GM10266 (cell line): ENCODE measurements around the gene OSTM1.
"Not testable (repeated sequence)": the region's sequence is repeated elsewhere in the genome, so short reads cannot be mapped to it uniquely, and the experiment has no call there.

Experiments
- DNase-seq: peaks from one replicate; pipeline ENCODE4 v3.0.0; 2012; ENCODE audit errors: extremely low spot score
- CTCF ChIP-seq: IDR thresholded peaks from 2 replicates; pipeline ENCODE4 v1.5.1; 2012; ENCODE audit warnings: mild to moderate bottlenecking, low read depth; ENCODE audit not compliant: control insufficient read depth, insufficient read depth; ENCODE audit errors: missing control alignments

Gene OSTM1

DNA sequence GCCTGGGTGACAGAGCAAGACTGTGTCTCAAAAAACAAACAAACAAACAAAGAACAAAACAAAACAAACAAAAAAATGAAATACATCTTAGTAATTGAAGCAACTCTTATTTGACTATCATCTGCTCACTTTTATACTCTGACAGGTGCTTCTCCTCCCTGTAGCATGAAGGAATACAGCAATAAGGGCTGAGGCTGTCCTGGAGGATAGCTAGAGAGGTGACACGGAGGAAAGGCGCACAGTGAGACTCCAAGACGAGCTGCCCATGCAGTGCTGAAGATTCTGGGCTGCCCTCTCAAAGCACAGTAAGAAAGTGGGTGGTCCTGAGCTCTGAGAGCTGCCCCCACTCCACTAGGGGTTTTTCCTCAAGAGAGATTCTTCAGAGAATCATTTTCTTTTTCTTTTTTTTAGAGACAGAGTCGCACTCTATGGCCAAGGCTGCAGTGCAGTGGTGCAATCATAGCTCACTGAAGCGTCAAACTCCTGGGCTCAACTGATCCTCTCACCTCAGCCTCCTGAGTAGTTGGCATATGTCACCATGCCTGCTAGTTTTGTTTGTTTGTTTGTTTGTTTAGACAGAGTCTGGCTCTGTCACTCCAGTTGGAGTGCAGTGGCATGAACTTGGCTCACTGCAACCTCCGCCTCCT lies 50.0 kb downstream of the OSTM1 start:
- no peak for TF ChIP-seq CTCF
- no peak for DNase-seq

DNA sequence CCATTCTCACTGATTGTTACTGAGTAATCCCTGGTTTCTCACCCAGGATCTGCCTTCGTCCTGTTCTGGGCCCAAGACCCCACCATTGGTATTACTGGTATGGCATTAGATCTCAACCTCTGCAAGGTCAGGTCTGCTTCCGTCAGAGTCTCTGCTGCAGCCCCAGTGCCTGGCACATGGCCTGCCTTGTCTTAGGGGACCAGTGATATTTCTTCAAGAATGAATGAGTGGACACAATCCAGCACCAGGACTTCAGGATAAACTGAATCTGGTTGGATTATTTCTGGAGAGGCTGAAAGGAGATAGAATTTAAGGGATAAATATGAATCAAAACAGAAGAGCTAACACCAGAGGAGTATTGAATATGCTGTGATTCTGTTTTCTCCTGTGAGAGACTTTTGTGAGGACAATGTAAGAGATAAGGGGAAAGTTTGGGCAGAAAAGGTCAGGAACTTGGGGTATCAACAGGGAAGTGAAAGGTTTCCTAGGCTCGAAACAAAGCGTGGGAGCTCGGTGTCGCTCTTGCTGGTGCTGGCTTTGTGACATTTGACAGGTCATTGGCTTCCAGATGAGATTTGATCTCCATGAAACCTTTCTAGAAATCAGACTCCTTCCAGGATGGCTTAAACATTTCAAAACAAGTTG lies 53.9 kb downstream of the OSTM1 start:
- no peak for TF ChIP-seq CTCF
- DNase-seq = no peak

DNA sequence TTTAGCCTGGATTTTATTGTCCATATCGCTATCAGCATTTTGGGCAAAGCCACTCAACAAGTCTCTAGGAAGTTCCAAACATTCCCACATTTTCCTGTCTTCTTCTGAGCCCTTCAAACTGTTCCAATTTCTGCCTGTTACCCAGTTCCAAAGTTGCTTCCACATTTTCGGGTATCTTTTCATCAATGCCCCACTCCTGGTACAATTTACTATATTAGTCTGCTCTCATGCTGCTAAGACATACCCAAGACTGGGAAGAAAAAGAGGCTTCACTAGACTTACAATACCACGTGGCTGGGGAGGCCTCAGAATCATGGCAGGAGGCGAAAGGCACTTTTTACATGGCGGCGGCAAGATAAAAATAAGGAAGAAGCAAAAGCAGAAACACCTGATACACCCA lies 58.3 kb downstream of the OSTM1 start:
- DNase-seq = not testable (repeated sequence)

DNA sequence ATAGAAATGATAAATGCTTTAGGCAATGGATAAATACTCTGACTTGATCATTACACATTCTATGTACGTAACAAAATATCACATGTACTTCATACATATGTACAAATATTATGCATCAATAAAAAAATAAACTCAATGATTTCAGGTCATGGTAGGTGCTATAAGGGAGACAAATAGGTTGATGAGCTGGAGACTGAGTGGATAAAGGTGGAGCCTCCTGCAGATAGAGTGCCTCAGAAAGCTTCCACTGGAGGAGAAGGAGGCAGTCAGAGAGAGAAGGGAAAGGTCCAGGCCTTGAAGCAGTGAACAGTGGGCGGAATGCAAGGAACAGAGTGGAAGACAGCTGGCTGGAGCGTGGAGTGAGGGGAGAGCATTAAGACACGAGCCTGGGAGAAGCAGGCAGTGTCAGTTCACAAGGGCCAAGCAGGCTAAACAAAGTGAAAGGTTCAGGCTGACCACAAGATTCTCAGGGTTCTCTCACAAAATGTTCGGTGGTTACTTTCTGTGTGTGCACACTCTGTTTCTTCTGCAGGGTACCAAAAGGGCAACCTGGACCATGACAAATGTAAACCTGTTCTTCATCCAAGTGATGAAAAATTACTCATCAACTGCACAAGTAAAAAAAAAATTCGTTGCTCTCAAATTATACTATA lies 60.6 kb downstream of the OSTM1 start:
- no peak for DNase-seq
- TF ChIP-seq CTCF = no peak

DNA sequence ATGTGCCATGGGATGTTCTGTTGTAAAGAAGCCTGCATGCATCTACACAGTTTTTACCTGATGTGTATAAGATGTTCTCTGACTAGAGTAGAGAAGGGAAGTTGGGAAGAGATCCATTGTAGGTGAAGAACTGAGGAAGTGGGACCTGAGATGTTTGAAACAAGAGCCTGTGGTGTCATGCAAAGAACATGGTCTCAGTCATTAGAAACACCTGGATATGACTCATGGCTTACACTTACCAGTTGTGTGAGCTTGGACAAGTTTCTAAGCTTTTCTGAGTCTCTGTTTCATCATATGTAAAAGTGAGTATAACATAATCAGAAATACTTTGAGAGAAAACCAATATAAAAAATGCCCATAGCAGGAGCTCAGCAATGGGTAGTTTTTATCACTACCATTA lies 64.6 kb downstream of the OSTM1 start:
- no peak for TF ChIP-seq CTCF
- DNase-seq = no peak

- not testable (repeated sequence) for DNase-seq
Measured at GRCh38 chr6:108009258-108009657, 65.3 kb downstream of the OSTM1 start.

- TF ChIP-seq CTCF = no peak
- DNase-seq = no peak
Measured at GRCh38 chr6:108008363-108008762, 66.2 kb downstream of the OSTM1 start.

- DNase-seq = no peak
- no peak for TF ChIP-seq CTCF
Measured at GRCh38 chr6:108005961-108006360, 68.6 kb downstream of the OSTM1 start.
